NCI-H82 treated with DMSO at 0.1 percent for 48 hours (cell line): ENCODE data around the gene VANGL1.
"Not testable (repeated sequence)": the region's sequence is repeated elsewhere in the genome, so short reads cannot be mapped to it uniquely, and the experiment has no call there.

Source experiments
- DNase-seq: peaks from one replicate; lab custom pipeline; 2025; ENCODE audit not compliant: unreplicated experiment; lab: John Stamatoyannopoulos, UW

Gene VANGL1

DNA sequence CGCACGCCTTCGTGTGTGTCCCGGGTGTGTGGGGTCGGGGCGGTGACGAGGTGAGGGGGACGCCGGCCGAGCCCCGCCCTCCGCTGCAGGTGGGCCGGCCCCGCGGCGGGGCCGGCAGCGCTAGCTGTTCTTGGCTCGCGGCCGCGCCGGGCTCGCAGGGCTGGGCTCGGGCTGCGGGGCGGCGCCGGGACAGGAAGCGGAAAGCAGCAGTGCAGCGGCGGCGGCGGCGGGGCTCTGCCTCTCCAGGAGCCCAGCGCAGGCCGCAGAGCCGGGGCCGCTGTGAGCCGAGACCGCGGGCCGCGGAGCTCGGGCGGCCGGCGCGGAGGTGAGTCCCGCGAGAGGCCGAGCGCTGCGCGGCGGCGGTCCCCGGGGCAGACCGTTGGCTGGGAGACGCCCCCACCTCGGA is at the start of gene VANGL1:
TSS of gene VANGL1 (plus strand) at position 209 of the 406 bp plus-strand sequence. CDS start 9,444 bp downstream, outside the sequence.
- DNase-seq, result no peak

DNA sequence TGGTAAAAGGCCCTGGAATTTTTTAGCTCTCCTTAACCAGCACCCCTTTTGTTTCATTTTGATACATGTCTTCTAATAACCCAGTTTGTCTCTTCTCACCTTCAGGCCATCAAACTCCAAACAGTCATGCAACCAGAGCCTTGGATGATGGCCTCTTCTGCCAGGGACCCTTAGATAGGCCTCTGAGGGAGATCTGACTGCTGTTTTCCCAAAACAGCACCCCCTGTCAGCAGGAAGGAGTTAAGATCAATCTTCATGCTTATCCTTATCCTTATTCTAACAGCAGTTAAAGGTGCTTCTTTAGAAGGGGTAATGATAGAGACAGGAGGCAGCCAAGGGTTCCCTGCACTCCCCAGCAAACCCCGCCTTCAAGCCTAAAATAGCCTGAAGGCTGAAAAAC is 49.5 kb upstream of the VANGL1 start:
- no peak for DNase-seq

DNA sequence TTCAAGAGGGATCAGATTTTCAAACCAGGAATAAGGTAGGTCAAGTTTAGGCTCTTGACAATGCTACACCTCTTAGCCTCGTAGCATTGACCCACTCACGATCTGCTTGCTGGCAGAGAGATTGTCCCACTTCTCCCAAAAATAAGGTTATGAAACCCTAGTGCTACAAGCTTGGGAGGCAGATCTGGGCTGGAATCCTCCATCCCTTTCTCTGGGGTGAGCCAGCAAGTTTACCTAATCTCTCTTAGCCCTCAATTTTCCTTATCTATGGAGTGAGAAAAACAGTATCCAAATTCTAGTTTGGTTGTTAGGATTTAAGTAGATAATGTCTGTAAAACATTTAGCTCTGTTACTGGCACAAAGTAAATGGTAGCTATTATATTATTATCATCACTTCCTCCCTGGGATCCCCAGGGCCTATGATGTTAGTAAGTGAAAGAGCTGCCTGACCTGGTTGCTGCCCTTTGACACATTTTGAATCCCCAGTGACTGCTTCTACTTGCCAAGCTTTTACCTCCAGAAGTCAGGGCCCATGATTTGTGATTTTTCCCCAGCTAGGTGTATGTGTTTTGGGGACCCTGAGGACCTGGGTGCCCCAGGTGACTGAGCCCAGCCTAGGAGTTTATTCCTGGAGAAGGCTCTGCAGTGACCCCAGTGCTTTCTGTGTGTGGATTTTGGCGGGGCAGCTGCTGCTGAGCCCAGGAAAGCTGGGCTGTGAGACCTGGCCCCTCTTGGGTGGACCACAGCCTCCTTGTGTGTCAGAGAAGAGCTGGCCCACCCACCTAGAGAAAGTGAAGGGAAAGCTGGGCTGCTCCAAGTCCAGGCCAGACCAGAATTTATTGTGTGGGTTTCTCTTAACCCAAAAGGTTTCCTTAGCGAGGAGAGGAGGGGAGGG is 48.2 kb upstream of the VANGL1 start:
- no peak for DNase-seq

DNA sequence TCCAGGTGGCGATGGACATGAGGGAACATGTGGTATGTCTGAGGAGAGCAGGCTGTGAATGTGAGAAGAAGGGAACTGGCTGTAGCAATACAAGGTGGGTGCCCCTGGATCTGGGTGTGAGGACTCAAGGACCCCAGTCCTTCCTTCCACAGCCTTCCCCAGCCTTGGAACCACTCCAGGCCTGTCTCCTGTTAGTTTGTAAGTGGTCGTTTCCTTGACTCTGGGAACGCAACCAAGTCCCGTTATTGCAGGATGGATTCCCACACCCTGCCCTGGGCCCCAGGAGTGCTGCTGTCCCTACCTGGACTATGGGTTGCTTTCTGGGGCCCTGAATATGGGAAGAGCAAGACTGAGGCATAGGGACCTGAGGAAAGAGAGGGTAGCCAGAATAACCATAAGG is 47.2 kb upstream of the VANGL1 start:
- no peak for DNase-seq

DNA sequence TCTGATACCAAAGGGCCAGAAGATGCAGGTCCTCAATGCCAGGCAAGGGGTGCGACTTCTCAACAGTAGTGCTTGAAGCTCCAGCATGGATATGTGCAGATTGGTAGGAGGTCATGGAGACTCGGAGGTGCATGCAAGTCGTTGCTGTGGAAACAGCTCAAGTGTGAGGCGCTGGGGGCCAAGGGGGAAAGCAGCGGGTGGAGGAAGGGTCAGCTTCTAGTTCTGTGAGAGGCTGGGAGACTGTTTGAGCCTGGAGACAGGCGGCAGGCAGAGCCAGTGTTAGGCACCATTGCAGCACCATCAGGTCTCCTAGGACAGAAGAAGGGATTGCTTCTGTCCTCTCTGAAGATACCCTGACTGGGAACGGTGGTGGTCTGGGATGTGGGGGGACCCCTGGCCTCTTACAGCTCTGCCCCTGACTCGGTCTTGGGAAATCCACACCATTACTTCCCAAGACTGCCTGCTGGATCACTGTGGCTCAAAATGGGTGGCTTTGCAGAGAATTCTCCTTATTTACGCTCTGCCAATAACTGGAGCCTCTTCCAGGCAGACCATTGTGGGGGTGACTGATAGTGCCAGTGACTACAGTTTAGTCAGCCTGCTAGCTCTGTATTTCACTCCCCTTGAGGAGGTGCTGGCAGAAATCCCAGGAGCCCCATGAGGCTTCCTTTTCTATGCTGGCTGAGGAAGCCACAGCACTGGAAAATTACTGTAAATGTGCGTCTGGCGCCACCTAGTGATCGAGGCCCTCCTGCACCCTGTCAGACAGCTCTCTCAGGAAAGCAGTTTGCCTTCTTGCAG is 46.3 kb upstream of the VANGL1 start:
- peak; percentile 41 for DNase-seq

DNA sequence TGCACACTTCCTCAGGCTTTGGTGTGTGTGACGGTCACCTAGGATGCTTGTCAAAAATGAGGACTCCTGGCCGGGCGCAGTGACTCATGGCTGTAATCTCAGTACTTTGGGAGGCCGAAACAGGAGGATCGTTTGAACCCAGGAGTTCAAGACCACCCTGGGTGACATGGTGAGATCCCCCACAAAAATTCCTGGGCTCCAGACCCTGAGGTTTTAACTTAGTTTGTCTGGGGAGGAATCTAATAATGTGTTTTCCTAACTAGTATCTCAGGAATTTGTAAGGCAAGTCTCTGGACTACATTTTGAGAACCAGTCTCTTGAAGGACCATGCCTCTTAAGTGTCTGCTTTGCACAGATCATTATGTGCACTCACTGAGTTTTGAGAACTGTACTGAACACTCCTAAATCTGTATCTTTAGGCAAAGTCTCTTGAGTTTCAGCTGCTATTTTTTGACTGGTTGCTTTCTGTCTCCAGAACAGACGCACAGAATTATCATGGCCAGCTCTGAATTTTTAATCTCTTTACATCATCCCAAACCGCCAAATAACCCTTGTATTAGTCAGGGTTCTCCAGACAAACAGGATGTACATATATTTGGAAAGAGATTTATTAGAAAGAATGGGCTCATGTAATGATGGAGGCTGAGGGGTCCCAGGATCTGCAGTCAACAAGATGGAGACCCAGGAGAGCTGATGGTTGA is 45.5 kb upstream of the VANGL1 start:
- no peak for DNase-seq

DNA sequence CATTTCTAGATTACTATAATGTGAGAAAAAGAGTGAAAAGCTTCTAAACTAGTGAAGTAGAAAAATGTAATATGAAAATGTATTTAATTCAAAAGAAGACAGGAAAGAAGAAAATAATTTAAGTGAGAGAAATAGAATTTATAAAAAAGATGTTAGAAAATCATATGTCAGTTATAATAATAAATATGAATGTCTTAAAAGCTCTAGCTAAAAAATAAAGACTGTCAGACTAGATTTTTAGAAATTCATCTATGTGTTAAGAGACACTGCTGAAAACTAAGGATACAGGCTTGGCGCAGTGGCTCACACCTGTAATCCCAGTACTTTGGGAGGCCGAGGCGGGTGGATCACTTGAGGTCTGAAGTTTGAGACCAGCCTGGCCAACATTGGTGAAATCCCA is 37.3 kb upstream of the VANGL1 start:
- no peak for DNase-seq

DNA sequence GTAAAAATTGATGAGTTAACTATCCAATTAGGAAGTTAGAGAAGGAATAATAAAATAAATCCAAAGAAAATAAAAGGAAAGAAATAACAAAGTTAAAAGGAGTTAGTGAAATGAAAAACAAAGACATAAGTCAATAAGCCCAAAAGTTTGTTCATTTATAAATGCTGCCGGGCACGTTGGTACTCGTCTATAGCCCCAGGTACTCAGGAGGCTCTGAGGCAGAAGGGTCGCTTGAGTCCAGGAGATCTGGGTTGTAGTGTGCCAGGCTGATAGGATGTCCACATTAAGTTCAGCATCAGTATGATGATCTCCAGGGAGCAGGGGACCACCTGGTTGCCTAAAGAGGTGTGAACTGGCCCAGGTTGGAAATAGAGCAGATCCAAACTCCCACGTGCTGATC is 35.5 kb upstream of the VANGL1 start:
- DNase-seq, result no peak

DNA sequence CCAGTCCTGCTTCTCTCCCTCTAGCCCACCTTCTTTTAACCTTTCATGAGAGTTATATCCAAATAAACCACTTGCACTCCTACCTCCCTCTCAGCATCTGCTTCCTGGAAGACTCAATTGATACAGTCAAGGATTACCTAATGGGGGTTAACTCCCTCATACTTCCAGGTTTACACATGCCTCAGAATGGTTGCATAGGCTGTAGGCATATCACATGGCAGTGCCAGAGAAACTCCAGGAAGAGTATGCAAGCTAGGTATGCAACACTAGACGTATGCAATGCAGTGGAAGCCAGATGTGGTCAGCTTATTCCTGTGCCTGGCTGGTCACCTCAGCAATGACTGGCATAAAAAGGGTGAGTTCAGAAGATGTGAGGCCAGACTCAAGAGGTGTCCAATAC is 32.7 kb upstream of the VANGL1 start:
- no peak for DNase-seq

DNA sequence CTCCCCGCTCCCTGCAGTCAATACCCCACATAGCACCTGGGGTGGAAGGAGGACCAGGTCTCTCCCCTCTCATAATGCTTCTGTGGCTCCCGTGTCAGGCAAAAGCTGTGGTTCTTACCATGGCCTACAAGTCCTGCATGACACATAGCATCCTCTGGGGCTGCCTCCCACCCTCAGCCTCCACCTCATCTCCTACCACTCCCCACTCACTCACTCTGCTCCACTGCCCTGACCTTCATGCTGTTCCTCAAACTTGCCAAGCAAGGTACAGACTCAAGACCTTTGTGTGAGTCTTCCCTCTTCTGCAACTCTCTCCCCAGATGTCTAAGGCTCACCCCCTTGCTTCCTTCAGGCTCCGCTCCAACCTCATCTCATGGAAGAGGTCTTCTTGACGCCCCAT is 28.0 kb upstream of the VANGL1 start:
- no peak for DNase-seq

DNA sequence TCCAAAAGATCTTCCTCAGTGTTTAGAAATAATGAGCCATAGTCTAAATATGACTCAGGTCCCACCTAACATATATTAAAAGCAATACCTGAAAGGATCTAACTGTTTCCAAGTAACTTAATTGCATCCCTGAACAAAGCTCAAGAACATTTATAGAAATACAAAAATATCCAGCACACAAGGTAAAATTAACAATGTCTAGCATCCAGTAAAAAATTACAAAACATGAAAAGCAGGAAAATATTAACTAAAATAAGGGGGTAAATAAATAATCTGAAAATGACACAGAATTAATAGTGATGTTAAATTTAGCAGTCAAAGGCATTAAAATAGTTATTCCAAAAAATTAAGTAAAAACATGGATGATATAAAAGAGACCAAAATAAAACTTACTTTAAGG is 21.3 kb upstream of the VANGL1 start:
- no peak for DNase-seq

DNA sequence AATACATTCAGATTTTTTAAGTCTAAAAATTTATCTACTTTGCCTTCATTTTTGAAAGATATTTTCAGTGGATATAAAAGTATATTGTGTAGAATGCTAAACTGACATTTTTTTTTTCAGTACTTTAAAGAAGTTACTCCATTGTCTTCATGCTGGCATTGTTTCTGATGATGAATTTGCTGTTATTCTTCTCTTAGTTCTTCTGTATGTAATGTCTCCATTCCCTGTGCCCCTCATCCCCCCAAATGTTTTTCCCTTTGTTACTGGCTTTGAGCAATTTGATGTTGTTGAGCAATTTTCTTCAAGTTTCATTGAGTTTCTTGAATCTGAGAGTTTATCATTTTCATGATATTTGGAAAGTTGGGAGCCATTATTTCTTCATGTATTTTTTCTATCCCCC is 20.8 kb upstream of the VANGL1 start:
- no peak for DNase-seq

DNA sequence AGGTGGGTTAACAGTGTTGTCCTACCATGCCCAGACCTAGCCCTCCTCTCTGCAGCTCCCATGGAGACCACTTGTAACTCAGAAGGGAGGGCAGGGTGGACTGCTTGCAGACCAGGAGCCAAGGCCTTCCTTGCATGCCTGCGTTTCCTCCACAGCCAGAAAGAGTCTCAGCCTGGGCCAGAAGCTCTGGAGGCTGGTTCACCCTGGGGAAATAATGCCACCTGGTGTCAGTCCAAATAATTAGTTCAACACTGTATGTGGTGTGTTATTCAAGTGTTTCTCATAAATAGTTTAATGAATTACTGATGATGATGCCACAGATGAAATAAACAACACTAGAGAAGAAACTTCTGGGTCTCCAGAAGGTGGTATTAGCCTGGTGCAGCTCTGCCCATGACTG is 16.9 kb upstream of the VANGL1 start:
- DNase-seq, result no peak

DNA sequence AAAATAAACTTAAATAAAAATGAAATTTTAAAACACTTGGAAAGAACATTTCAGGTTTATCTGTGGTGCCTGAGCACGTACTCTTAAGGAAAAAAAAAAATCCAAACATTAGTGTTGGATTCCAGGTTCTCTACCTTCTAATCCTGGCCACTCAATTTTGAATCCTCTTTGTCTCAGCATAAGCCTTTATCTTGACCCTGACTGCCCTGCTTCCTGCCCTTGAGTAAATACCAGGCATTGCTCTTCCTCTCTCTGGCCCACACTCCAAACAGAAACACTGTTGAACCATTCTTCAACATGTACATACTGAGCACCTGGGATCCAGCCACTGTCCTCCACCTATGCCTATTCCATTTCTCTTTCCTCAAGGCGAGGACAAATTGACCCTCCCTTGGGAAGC is 11.4 kb upstream of the VANGL1 start:
- DNase-seq, result no peak

DNA sequence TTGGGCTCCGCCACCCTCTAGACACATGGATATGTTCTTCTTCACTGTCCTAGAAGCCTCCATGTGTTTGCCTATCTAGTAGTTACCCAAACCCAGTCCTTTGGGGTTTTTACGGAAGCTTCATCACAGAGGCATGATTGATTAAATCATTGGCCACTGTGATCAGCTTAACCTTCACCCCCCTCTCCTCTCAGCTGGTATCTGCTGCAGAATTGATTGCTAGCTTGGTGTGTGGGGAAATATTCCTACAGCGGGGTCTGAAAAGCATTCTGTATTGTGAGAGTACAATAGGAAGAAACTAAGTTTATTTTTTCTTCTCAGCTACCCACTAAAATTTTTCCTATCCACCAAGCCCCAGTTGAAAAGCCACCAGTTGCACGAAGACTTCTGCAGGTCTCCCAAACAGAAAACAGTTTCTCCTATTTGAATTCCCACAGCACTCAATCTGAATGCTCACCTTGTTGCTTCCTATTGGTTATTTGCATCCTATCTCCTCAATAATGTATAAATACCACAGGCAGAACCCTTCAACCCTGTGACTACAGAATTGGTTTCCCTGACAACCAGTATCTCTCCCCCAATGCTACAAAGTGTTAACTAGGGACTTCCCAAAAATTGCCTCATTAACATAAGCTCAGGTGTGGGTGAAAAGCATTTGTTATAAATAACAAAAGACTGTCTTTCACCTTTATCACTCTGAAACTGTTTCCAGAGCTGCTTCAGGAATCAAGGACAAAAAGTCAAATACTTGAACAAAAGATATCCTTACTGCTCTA is 9.3 kb upstream of the VANGL1 start:
- no peak for DNase-seq

DNA sequence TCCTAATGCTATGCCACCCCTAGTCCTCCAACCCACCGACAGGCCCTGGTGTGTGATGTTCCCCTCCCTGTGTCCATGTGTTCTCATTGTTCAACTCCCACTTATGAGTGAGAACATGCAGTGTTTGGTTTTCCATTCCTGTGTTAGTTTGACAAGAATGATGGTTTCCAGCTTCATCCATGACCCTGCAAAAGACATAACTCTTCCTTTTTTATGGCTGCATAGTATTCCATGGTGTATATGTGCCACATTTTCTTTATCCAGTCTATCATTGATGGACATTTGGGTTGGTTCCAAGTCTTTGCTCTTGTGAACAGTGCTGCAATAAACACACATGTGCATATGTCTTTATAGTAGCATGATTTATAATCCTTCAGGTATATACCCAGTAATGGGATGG is 8.2 kb upstream of the VANGL1 start:
- not testable (repeated sequence) for DNase-seq

DNA sequence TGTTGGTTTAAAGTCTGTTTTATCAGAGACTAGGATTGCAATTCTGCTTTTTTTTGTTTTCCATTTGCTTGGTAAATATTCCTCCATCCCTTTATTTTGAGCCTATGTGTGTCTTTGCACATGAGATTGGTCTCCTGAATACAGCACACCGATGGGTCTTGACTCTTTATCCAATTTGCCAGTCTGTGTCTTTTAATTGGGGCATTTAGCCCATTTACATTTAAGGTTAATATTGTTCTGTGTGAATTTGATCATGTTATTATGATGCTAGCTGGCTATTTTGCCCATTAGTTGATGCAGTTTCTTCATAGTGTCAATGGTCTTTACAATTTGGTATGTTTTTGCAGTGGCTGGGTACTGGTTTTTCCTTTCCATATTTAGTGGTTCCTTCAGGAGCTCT is 4.5 kb upstream of the VANGL1 start:
- DNase-seq, result not testable (repeated sequence)

DNA sequence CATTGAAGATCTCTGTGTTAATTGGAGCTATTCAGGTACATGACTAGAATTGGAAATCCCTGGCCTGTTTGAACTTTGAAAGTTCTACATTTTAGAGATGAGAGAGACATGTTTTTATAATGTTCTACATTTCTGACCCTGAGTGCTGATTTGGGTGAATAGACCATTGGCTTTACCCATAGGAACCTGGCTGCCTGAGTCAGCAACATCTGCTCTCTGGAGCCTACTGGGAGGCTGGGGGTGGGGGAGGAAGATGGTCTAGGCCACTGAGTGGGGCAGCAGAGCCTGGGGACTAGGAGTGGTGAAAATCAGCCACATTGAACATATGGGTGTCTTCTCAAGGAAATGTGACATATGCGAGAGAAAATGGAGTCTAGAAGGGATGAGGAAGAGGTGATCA is 1.4 kb upstream of the VANGL1 start:
- no peak for DNase-seq

DNA sequence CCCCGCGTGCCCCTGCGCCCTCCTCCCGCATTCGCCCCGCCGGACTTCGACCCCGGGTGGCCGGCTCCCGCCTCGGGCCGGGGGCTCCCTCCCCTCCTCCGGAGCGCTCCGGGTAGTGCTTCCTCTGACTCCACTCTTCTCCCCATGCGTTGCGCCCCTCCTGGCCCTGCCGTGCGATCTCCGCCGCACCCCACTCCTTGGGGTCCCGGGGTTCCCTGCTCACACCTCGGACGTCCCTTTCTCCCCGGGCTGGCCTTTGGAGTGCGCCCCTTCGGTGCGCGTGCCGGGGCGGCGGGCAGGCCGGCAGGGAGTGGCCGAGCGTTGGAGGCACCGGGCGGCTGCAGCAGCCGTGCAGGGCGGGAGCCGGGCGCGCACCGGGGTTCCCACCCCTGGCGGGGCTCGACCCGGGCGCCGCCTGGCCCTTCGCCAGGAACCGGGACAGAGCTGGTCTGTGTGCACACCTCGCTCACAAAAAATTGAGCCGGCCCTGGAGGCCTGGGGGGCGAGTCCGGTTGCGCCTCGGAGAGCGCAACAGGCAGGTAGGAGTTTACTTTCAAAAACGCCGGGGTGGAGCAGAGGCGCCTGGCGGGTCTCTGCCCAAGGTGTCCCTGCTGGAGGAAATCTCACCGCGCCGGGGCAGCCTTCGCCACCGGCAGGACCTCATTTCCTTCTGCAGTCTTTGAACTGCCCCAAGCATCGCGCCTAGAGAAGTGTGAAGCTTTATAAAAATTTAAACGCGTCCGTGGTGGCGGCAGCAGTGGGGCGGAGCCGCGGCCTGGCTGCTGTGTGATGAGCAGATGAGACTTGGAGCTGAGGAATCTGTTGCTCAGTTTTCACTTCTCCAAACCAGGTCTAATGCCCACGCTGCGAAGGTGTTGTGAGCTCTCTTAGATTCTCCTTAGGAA is 650 bp downstream of the VANGL1 start:
- DNase-seq, result no peak

DNA sequence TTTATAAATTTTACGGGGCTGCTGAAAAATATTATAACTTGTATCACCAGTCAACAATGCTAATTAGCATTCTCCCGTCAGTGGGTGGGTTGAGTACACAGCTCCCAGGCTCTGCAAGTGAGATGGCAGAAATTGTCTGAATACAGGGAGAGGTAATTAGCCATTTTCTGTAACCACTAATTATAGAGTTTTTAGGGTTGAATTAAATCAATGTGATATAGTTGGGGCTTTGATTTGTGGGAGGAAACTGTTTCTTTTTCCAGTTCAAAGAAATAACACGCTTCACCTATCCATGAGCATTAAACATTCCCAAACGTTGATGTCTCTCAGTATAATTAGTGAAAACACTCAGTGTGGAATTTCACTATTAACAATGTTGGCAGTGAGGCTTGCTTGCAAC is 1.5 kb downstream of the VANGL1 start:
- no peak for DNase-seq
